HL-60 (cell line): Measurements from ENCODE around the gene PRKAG1.

ENCODE experiments used
- CTCF ChIP-seq: IDR thresholded peaks from one replicate; pipeline ENCODE4 v1.5.1; 2011; ENCODE audit warnings: low read length, control low read depth, inconsistent platforms; ENCODE audit not compliant: insufficient read depth
- GABPA ChIP-seq: IDR thresholded peaks from 2 replicates; pipeline ENCODE4 v1.6.1; 2012; ENCODE audit warnings: low read depth
- POLR2AphosphoS5 ChIP-seq: IDR thresholded peaks from 2 replicates; pipeline ENCODE4 v1.6.1; 2012; ENCODE audit warnings: low read depth
- REST ChIP-seq: IDR thresholded peaks from 2 replicates; pipeline ENCODE4 v1.6.1; 2012; ENCODE audit warnings: low read depth; ENCODE audit not compliant: insufficient replicate concordance
- SPI1 ChIP-seq: IDR thresholded peaks from 2 replicates; pipeline ENCODE4 v1.6.1; 2012; ENCODE audit warnings: low read depth, mild to moderate bottlenecking, borderline replicate concordance

GRCh38 chr12:48985475-48985897 lies 33.1 kb downstream of the PRKAG1 start:
- TF ChIP-seq CTCF (no peak), POLR2AphosphoS5 (no peak), REST (no peak), GABPA (no peak), SPI1 (no peak)
